ENCODE measurements around the gene VAPB. TPM values are rescaled to one million over a fixed set of nuclear protein-coding genes. Genes with fewer than 3 reads are reported as not detected.

Gene VAPB
- polyA plus RNA-seq, 3 donors: 8.5 to 14.3 (median 10.1) TPM

- Histone ChIP-seq H3K9me3 (replicated peaks in 1 of 2; ENCODE audit: control insufficient read depth in 1 of 2, insufficient read depth in 1 of 2, low read length in 2 of 2) (no peaks in the 10 kb centered on the region), H3K4me3 (replicated peaks in 1 of 3; ENCODE audit: low read depth in 2 of 3, low read length in 3 of 3) (no peak overlapping the region), H4K20me1 (ENCODE audit: insufficient read depth, low read length) (peaks cover 67% of the 10 kb centered on the region), H3K79me2 (ENCODE audit: insufficient read depth, low read length) (peaks cover 56% of the 10 kb centered on the region), H3K4me2 (replicated peaks; ENCODE audit: extremely low read depth, low read length, poor library complexity, severe bottlenecking) (no peak overlapping the region), H3K27ac (ENCODE audit: low read depth in 1 of 2, low read length in 2 of 2) (no peak overlapping the region), H3K9ac (ENCODE audit: insufficient read depth, low read length, poor library complexity, severe bottlenecking) (no peak overlapping the region), H3K4me1 (ENCODE audit: control insufficient read depth in 1 of 2, insufficient read depth in 2 of 2, low read length in 2 of 2) (no peaks in the 10 kb centered on the region), H2AFZ (ENCODE audit: insufficient read depth, low read depth, low read length, poor library complexity, severe bottlenecking) (no peak overlapping the region), H3K27me3 (ENCODE audit: control insufficient read depth in 2 of 2, insufficient read depth in 2 of 2, low read length in 2 of 2) (no peaks in the 10 kb centered on the region), H3K36me3 (replicated peaks in 1 of 2; ENCODE audit: control insufficient read depth in 1 of 2, insufficient read depth in 2 of 2, low read length in 2 of 2) (peaks cover 32 to 48% of the 10 kb centered on the region in 2 donors)
- H3K4me1 Mint-ChIP-seq: peaks cover 9% of the 10 kb centered on the region
- WGBS (ENCODE audit: insufficient coverage): no CpG with 5 or more reads among the region's 3 CpGs
- H3K27me3 Mint-ChIP-seq (ENCODE audit: low read depth in 3 of 3): peaks cover 0 to 1% (median 0%) of the 10 kb centered on the region in 3 donors
- intact Hi-C loops (cut with micrococcal nuclease): no loop called here
- TF ChIP-seq CTCF (IDR thresholded peaks at IDR 0.05): no peak
- DNase-seq: no peak
- peaks cover 0 to 4% (median 0%) of the 10 kb centered on the region in 7 donors for H3K9me3 Mint-ChIP-seq
- no peak overlapping the region for H3K27ac Mint-ChIP-seq
- peaks cover 42 to 54% of the 10 kb centered on the region in 2 donors for H3K36me3 Mint-ChIP-seq
- no peak overlapping the region for H3K4me3 Mint-ChIP-seq
Observed at GRCh38 chr20:58417438-58417837, 28.4 kb downstream of the VAPB start.

DNA sequence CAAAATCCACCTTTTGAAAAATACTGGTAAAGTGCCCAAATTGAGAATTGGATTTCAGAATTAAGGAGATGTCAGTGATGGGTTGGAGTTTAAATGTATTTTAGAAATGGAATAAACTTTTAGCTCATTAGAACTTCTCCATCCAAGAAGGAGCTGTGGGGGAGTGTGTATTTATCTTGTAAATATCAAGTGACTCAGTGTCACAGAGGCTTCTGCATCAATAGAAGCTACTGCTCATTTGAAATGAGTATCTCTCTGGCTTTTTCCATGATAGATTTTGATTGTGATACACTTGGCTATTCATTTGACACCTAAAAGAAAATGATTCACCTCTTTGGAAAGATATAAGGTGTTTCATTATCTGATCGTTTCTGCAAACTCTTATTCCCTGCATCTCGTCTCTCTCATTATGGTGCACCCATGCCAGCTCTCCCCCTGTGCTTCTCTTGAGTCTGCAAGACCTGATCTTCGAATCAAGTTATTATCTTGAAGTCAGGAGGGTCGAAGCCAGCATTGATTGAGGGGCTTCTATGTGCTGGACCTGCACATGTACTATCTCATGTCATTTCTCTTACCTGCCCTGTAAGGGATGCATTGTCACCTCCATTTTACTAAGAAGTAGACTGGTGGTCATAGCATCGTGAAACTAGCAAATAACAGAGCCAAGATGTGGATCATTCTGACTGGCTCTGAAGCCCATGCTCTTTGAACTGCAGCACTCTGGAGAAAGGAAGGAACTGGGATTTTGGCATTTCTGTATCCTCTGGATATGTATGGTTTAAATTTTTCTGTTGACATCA, 30.1 kb downstream of the VAPB start:
- Histone ChIP-seq H3K4me3 (replicated peaks in 1 of 3; ENCODE audit: low read depth in 2 of 3, low read length in 3 of 3) (no peak overlapping the region), H3K27me3 (ENCODE audit: control insufficient read depth in 2 of 2, insufficient read depth in 2 of 2, low read length in 2 of 2) (no peaks in the 10 kb centered on the region), H2AFZ (ENCODE audit: insufficient read depth, low read depth, low read length, poor library complexity, severe bottlenecking) (no peak overlapping the region), H4K20me1 (ENCODE audit: insufficient read depth, low read length) (peaks cover 69% of the 10 kb centered on the region), H3K9me3 (replicated peaks in 1 of 2; ENCODE audit: control insufficient read depth in 1 of 2, insufficient read depth in 1 of 2, low read length in 2 of 2) (no peaks in the 10 kb centered on the region), H3K4me1 (ENCODE audit: control insufficient read depth in 1 of 2, insufficient read depth in 2 of 2, low read length in 2 of 2) (no peaks in the 10 kb centered on the region), H3K4me2 (replicated peaks; ENCODE audit: extremely low read depth, low read length, poor library complexity, severe bottlenecking) (no peak overlapping the region), H3K27ac (ENCODE audit: low read depth in 1 of 2, low read length in 2 of 2) (no peak overlapping the region), H3K79me2 (ENCODE audit: insufficient read depth, low read length) (peaks cover 53% of the 10 kb centered on the region), H3K36me3 (replicated peaks in 1 of 2; ENCODE audit: control insufficient read depth in 1 of 2, insufficient read depth in 2 of 2, low read length in 2 of 2) (peaks cover 35 to 60% of the 10 kb centered on the region in 2 donors), H3K9ac (ENCODE audit: insufficient read depth, low read length, poor library complexity, severe bottlenecking) (no peak overlapping the region)
- DNase-seq: no peak
- WGBS (ENCODE audit: insufficient coverage): 83% methylated on average over 1 of the region's 5 CpGs
- Mint-ChIP-seq H3K36me3 (peaks cover 49 to 62% of the 10 kb centered on the region in 2 donors), H3K4me3 (no peak overlapping the region), H3K9me3 (peaks cover 0 to 4% (median 0%) of the 10 kb centered on the region in 7 donors), H3K4me1 (peaks cover 9% of the 10 kb centered on the region), H3K27ac (peak overlapping the region in 1 of 7 donors; percentile 61), H3K27me3 (ENCODE audit: low read depth in 3 of 3) (peaks cover 0 to 1% (median 0%) of the 10 kb centered on the region in 3 donors)
- intact Hi-C loops (cut with micrococcal nuclease): no loop called here
- no peak for TF ChIP-seq CTCF (IDR thresholded peaks at IDR 0.05)

Data from CD14-positive monocyte (primary cell).